Activated naive CD8-positive, alpha-beta T cell treated with anti-CD3 and anti-CD28 coated beads, Interleukin-2, amount 50 U/mL, for 16 hours (primary cell): Measurements from ENCODE around the gene SNN.

Experiments
- DNase-seq: peaks from one replicate; pipeline ENCODE4 v3.0.0-alpha.2; 2020; ENCODE audit warnings: low read depth, low spot score

Gene SNN

GRCh38 chr16:11635113-11635652, 33.1 kb upstream of the SNN start:
- no peak for DNase-seq

DNA sequence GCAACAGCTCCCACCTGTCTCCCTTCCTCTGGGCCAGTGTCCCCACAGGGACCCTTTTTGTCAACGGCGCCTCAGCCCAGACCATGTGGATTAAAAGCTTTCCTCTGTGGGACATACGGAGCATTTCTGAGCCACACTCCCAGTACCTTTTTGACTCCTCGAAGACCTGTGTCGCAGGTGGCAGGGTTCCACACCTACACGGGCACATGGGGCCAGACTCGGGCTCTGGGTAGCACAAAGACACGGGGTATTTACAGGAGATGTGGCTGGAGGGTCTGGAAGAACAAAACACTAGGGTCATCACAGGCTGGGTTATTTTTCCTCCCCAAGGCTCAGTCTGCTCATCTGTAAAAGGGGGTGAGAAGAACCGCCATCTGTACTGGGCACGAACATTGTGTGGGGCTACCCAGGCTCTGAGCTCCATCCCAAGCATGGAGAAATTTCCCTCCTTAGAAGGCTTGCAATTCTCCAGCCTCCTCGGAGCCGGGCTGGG, 32.5 kb upstream of the SNN start:
- no peak for DNase-seq

- DNase-seq = no peak
Measured at GRCh38 chr16:11636172-11636721, 32.0 kb upstream of the SNN start.

- DNase-seq = no peak
Measured at GRCh38 chr16:11637320-11637719, 30.9 kb upstream of the SNN start.

- no peak for DNase-seq
Measured at GRCh38 chr16:11638140-11638539, 30.1 kb upstream of the SNN start.

DNA sequence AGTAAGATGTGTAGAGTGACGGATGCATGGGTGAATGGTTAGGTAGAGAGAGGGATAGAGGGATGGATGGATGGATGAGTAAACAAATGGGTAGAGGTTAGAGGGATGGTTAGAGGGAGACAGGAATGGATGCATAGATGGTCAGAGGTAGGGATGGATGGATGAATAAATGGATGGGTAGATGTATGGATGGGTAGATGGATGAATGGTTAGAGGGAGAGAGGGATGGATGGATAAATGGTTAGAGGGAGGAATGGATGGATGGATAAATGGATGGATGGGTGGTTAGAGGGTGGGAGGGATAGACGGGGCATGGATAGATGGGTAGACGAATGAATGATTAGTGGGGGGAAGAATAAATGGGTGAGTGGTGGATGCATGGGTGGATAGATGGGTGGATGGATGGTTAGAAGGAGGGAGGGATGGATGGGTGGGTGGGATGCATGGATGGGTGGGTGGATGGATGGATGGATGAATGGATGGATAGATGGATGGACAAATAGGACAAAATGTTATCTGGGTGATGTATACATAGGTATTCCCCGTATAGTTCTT, 29.2 kb upstream of the SNN start:
- no peak for DNase-seq

GRCh38 chr16:11639925-11640899, 28.0 kb upstream of the SNN start:
- DNase-seq = no peak

- DNase-seq = no peak
Measured at GRCh38 chr16:11640987-11641817, 27.1 kb upstream of the SNN start.

GRCh38 chr16:11642765-11643116, 25.5 kb upstream of the SNN start:
- DNase-seq = no peak

DNA sequence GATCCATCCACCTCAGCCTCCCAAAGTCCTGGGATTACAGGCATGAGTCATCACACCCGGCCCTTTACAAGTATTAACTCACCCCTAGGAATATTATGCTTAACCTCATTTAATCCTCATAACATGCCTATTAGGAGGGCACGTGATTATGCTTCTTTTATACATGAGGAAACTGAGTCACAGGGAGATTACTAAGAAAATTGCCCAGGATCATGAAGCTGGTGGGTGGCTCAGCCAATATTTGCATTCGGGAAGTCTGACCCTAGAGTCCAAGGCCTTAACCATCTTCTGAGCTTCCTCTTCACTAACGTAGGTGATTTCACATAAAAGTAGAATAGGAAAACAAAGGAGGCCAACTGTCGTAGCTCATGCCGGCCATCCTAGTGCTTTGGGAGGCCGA, 19.0 kb upstream of the SNN start:
- DNase-seq = no peak

GRCh38 chr16:11650641-11651591, 17.3 kb upstream of the SNN start:
- no peak for DNase-seq

GRCh38 chr16:11651796-11652195, 16.5 kb upstream of the SNN start:
- DNase-seq = no peak

DNA sequence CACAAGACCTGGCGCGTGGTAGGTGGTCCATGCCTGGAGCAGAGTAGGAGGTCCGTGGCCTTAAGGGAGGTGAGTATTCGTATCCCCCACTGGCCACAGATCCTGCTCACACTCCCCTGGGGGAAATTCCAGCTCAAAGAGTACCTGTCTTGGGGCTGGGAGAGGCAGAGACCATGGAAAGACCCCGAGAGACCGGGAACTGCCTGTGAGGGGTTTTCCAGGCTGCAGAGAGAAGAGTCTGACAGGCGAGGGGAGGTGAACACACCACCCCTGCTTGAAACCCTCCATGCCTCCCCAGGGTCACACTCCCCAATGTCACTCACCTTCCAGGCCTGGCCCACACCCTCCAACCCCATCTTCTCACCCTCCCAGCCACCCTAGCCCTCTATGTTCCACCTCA, 12.6 kb upstream of the SNN start:
- no peak for DNase-seq

DNA sequence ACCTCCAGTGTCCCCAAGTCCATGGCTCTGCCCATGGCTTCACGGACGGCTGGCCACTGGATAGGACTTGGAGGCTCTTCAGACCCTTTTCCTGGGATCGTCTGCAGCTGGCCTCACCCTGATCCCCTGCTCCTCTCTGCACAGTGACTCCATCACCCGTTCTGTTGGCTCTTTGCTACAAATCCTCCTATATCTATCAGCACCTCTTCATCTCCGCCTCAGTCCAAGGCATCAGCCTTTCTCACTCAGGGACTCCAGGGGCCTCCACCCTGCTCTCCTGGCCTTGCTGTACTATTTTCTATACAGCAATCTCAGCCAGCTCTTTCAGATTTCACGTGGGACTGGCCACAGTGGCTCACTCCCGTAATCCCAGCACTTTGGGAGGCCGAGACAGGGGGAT, 10.7 kb upstream of the SNN start:
- no peak for DNase-seq

DNA sequence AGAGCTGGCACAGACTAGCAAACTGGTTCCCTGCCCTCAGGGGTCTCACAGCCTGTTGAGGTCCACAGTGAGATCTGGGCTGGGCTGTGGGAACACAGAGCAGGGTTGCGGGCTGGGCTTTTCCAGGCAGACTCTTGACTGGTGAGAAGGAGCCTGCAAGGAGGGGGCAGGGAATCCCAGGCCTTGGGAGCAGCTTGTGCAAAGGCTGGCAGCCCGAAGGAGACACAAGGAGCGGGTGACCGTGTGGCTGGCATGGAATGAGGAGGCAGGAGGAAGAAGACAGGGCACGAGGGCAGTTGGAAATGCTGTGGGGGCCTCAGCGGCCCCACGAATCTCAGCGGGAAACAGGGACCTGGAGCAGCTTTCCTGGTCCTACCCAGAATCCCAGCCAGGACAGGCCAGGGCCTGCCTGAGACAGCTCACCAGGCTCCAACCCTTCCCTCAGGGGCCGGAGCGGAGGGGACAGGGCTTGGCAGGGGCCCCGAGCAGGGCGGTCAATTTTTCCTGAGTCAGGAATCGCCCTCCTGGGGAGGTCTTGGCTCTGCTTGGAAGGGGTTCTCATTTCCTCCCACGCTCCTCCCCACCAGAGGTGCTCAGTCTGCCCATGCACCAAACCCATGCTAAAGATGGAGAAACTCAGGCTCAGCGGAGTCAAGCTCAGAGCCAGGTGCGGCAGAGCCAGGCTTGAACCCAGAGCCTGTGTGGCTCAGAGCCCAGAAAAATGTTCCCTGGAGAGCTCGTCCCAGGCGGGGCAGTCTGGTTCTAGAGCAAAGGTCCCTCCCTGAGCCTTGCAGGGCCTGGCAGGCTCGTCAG, 9.2 kb upstream of the SNN start:
- no peak for DNase-seq

GRCh38 chr16:11660565-11660964, 7.7 kb upstream of the SNN start:
- no peak for DNase-seq

DNA sequence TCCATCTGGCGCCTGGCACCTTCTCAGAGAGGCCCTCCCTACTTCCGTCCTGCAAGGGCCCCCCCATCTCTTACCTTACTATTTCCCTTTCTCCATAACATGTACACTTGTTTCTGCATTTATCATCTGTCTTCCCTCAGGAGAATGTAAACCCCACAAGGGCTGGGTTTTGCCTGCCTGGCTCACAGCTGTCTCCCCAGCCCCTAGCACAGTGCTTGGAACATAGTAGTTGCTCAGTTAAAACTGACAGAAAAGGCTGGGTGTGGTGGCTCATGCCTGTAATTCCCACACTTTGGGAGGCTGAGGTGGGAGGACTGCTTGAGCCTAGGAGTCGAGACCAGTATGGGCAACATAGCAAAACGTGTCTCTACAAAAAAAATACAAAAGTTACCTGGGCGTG, 5.7 kb upstream of the SNN start:
- no peak for DNase-seq

DNA sequence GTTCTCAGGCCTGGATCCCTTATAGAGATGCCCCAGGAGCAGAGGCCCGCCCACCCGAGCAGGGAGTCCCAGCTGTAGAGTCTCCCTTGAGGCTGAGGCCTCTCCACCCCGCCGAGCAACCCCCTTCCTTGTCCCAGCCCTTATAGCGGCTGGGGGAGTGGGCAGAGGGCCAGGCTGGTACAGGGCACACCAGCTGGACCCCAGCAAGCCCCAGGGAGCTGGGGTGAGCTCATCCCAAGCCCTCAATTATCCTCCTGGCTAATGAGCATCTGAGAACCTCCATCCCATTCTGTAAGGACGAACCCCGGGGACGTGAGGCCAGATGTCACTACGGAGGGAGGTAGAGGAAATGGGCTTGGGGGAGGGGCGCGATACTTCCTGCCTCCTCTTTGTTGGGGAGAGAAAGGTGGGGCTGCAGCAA, 3.2 kb upstream of the SNN start:
- DNase-seq = no peak
